Measurements from ENCODE around the gene ATPAF2.
"Not testable (repeated sequence)": the region's sequence is repeated elsewhere in the genome, so short reads cannot be mapped to it uniquely, and the experiment has no call there.

Gene ATPAF2

GRCh38 chr17:18009609-18010420 is 29.2 kb downstream of the ATPAF2 start:
- no peak for DNase-seq (ENCODE audit: low read depth in 2 of 2)

- no peak for DNase-seq (ENCODE audit: low read depth in 2 of 2)
Measured at GRCh38 chr17:18008496-18009268, 30.3 kb downstream of the ATPAF2 start.

- no peak for DNase-seq (ENCODE audit: low read depth in 2 of 2)
Measured at GRCh38 chr17:18006495-18007239, 32.3 kb downstream of the ATPAF2 start.

DNA sequence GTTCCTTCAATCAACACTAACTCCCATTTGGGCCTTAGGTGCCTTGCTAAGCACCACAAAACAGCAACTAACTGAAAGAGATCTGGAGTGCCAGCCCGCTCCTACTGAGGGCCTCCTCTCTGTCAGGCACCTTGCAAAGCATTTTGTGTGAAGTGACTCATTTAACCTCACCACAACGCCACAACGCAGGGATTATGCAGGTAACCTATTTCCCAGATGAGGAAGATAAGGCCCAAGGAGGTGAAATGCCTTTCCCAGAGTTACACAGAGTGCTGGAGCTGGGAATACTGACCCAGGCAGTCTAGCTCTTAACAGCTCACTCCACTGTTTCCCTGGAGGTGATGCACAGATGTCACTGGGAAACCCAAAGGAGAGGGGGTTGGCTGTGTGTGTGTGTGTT is 33.5 kb downstream of the ATPAF2 start:
- DNase-seq (ENCODE audit: low read depth in 2 of 2), result no peak

- DNase-seq (ENCODE audit: low read depth in 2 of 2), result no peak
Measured at GRCh38 chr17:18004884-18005305, 34.1 kb downstream of the ATPAF2 start.

- no peak for DNase-seq (ENCODE audit: low read depth in 2 of 2)
Measured at GRCh38 chr17:18004345-18004744, 34.6 kb downstream of the ATPAF2 start.

DNA sequence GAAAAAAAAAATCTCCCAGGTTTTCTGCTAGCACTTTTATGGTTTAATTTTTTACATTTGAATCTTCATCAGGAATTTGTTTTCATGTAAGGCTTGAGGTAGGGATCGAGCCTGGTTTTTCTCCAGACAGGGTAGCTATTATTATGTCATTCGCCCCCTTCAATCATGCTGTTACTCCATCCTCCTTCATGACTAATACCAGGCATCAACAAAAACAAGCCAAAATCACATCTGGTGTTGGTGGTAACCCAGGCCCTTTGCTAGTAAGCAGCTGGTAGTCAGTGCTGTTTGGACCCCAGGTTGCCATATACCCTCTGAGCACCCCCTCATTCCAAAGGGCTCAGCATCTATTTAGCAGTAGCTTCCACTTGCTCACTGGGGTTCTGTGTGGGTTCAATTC is 36.8 kb downstream of the ATPAF2 start:
- DNase-seq (ENCODE audit: low read depth in 2 of 2), result no peak

- DNase-seq (ENCODE audit: low read depth in 2 of 2), result no peak
Measured at GRCh38 chr17:18000030-18000408, 38.9 kb downstream of the ATPAF2 start.

GRCh38 chr17:17999364-18000029 is 39.5 kb downstream of the ATPAF2 start:
- no peak for DNase-seq (ENCODE audit: low read depth in 2 of 2)

DNA sequence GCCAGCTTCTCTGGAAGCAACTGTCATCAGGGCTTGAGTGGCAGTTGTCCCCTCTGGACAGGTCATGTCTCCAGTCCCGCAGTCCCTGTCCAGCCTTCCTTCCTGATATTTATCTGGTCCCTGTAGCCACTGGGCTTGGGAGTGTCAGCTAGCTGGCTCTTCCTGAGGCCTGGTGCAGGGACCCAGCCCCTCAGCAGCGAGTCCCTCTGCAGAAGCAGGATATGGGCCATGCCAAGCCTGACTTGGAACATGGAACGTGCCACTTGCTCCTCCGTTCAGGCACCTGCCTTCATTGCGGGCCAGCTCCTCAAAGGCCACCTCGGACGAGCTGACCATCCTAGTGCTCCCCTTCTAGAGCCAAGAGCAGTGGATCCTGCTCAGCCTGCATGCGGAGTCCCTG is 40.0 kb downstream of the ATPAF2 start:
- DNase-seq (ENCODE audit: low read depth in 2 of 2), result no peak

DNA sequence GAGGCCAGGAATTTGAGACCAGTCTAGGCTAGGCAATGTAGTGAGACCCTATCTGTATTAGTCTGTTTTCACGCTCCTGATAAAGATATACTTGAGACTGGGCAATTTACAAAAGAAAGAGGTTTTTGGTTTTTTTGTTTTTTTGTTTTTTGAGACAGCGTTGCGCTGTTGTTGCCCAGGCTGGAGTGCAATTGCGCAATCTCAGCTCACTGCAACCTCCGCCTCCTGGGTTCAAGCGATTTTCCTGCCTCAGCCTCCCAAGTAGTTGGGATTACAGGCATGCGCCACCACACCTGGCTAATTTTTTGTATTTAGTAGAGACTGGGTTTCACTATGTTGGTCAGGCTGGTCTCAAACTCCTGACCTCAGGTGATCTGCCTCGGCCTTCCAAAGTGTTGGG is 43.1 kb downstream of the ATPAF2 start:
- not testable (repeated sequence) for DNase-seq (ENCODE audit: low read depth in 2 of 2)

- DNase-seq (ENCODE audit: low read depth in 2 of 2), result no peak
Measured at GRCh38 chr17:17994271-17995069, 44.5 kb downstream of the ATPAF2 start.

DNA sequence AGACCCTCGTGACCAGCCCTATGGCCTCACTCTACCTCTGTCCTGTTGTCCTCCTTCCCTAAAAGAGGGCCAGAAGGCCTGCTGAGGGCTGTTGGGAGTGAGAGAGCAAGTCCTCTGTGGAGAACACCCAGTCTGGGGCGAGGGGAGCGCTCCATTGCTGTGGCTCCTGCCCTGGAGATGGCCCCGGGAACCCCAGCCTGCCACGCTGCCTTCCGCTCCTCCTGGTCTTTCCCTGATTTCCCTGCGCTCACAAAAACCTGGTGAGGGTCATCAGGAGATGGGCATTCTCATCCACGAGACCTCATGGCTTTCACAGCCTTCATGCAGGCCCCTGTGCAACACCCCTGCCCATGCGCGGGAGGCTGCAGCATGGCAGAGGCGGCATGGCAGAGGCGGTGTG is 45.1 kb downstream of the ATPAF2 start:
- DNase-seq (ENCODE audit: low read depth in 2 of 2), result no peak

- no peak for DNase-seq (ENCODE audit: low read depth in 2 of 2)
Measured at GRCh38 chr17:17993366-17993765, 45.6 kb downstream of the ATPAF2 start.

- no peak for DNase-seq (ENCODE audit: low read depth in 2 of 2)
Measured at GRCh38 chr17:17990282-17990681, 48.7 kb downstream of the ATPAF2 start.

DNA sequence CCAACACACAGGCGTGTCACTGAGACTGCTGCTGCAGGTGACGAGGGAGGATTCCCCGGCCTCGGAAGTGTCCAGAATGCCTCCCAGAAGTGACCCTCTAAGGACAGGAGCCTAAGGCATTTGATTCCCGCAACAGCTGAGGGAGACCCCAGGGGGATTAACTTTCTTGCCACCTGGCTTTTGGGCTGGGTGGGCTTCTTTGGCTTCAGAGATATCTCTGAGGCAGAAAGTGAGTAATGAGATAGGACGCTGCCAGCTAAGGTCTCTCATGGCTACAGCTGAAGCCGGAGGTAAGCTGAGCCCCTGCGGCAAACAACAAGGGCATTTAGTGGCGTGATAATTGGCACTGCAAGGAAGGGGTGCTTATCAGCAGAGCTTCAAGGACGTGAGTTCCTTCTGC is 49.4 kb downstream of the ATPAF2 start:
- no peak for DNase-seq (ENCODE audit: low read depth in 2 of 2)

DNA sequence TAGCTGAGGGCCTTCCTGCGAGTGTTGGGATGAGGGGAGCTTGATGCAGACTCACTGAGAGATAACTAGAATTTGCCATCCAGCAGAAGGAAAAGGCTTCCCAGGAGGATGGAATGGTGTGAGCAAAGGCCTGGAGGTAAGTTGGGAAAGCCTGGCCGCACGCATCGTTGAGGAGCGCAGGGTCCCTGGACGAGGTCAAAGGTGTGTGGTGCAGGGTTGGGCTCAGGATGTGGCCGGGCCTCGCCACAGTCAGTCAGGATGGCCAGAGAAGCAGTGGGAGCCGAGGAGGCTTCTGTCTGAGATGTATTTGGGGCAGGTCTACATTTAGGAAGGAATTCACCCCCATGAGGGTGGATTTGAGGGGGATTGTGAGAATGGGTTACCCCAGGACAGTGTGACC is 49.9 kb downstream of the ATPAF2 start:
- DNase-seq (ENCODE audit: low read depth in 2 of 2), result no peak

DNA sequence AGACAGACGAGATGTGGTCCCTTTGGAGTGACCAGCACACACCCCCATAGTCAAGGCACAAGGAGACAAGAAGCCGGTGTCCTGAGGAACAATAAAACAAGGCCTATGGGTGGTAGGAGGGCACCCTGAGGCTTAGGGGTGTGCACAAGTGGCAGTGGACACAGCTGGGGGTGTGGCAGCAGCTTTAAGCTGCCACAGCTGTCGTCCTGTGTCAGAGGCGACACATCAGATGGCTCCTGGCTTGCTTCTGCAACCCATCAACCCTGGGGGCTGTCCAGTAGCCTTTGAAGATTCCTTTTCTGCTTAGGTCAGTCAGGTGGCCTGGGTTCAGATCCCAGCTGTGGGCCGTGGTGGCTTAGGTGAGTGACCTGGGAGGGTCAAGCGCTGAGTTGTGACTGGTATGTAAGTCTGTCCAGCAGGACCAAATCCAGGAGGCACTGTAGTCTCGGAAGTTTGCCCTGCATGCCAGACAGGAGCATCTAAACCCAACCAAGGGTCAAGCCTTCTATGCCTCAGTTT is 50.5 kb downstream of the ATPAF2 start:
- no peak for DNase-seq (ENCODE audit: low read depth in 2 of 2)

DNA sequence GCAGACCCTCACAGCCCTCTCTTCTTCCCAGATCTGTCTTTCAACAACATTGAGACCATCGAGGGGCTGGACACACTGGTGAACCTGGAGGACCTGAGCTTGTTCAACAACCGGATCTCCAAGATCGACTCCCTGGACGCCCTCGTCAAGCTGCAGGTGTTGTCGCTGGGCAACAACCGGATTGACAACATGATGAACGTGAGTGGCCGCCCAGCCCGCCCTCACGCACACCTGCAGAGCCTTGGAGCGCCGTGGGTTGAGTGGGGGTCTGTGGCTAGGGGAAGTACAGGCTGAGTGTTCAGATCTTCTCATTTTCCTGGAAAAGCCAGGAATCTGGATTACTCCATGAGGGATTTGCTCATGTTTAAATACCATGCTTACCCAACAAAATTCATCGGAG is 51.1 kb downstream of the ATPAF2 start:
- DNase-seq (ENCODE audit: low read depth in 2 of 2), result no peak

- no peak for DNase-seq (ENCODE audit: low read depth in 2 of 2)
Measured at GRCh38 chr17:17987187-17987896, 51.6 kb downstream of the ATPAF2 start.
